Fibroblast of lung (primary cell): ENCODE data around the gene TSPAN9. TPM values are rescaled to one million over a fixed set of nuclear protein-coding genes. Genes with fewer than 3 reads are reported as not detected.

Experiments used
- DNase-seq, 2 donors: peaks; one replicate each; pipeline versions ENCODE4 v3.0.0 to v3.0.0-alpha.2; 2010; ENCODE audit warnings: low read depth in 2 of 2
- H2AFZ ChIP-seq: 2 replicates; pipeline ENCODE4 v1.5.1; 2012; ENCODE audit warnings: low read length, control low read depth, inconsistent platforms
- H3K27ac ChIP-seq: 2 replicates; pipeline ENCODE4 v1.5.1; 2011; ENCODE audit warnings: low read length, control low read depth; ENCODE audit not compliant: insufficient read depth
- H3K27me3 ChIP-seq: 2 replicates; pipeline ENCODE4 v1.5.1; 2011; ENCODE audit warnings: mild to moderate bottlenecking, low read length; ENCODE audit not compliant: control insufficient read depth, insufficient read depth
- H3K36me3 ChIP-seq: 2 replicates; pipeline ENCODE4 v1.5.1; 2011; ENCODE audit warnings: low read length; ENCODE audit not compliant: control insufficient read depth, insufficient read depth
- H3K4me1 ChIP-seq: 2 replicates; pipeline ENCODE4 v1.5.1; 2011; ENCODE audit warnings: low read length; ENCODE audit not compliant: control insufficient read depth, insufficient read depth; ENCODE audit errors: extremely low read depth
- H3K4me2 ChIP-seq: 2 replicates; pipeline ENCODE4 v1.5.1; 2011; ENCODE audit warnings: low read length, control low read depth; ENCODE audit not compliant: insufficient read depth; ENCODE audit errors: extremely low read depth
- H3K4me3 ChIP-seq, 4 experiments: fragments of 200-600 bp in 1 of 4; sonication (generic) in 1 of 4; replicated peaks in 1 of 4; 2 replicates each; pipeline ENCODE4 v1.5.1; 2011 to 2016; ENCODE audit warnings: low read length in 4 of 4, low read depth in 3 of 4, mild to moderate bottlenecking in 3 of 4, control low read depth in 2 of 4, inconsistent platforms in 1 of 4, mixed read lengths in 1 of 4; ENCODE audit not compliant: insufficient read depth in 1 of 4; ENCODE audit errors: control extremely low read depth in 1 of 4
- H3K79me2 ChIP-seq: 2 replicates; pipeline ENCODE4 v1.5.1; 2012; ENCODE audit warnings: mild to moderate bottlenecking, low read length, inconsistent platforms; ENCODE audit not compliant: control insufficient read depth, insufficient read depth
- H3K9ac ChIP-seq: 2 replicates; pipeline ENCODE4 v1.5.1; 2011; ENCODE audit warnings: mild to moderate bottlenecking, low read length, control low read depth; ENCODE audit not compliant: insufficient read depth
- H3K9me3 ChIP-seq: 2 replicates; pipeline ENCODE4 v1.5.1; 2012; ENCODE audit warnings: low read depth, low read length; ENCODE audit not compliant: control insufficient read depth, insufficient read depth
- H4K20me1 ChIP-seq: 2 replicates; pipeline ENCODE4 v1.5.1; 2011; ENCODE audit warnings: low read length; ENCODE audit not compliant: control insufficient read depth, insufficient read depth; ENCODE audit errors: extremely low read depth
- CTCF ChIP-seq, 2 donors: IDR thresholded peaks in 1 of 2; conservative IDR thresholded peaks in 1 of 2; 1 replicate in 1 of 2; 2 replicates in 1 of 2; pipeline ENCODE4 v1.5.1; 2011 to 2012; ENCODE audit warnings: low read length in 2 of 2, control low read depth in 1 of 2, inconsistent platforms in 1 of 2, low read depth in 1 of 2, mild to moderate bottlenecking in 1 of 2
- EZH2 ChIP-seq: IDR thresholded peaks from 2 replicates; pipeline ENCODE4 v1.5.1; 2012; ENCODE audit warnings: low read length, control low read depth, mild to moderate bottlenecking; ENCODE audit errors: missing control alignments
- polyA plus RNA-seq, 2 donors: library from polyadenylated mRNA; depleted of rRNA in 1 of 2; stranded (reverse) in 1 of 2; unstranded in 1 of 2; fragments of >200 nt; gene quantifications; 2 replicates each; pipeline ENCODE4 v1.2.1, GENCODE V29; 2011 to 2012; ENCODE audit warnings: missing spikeins in 1 of 2
- total RNA-seq: library from RNA; depleted of rRNA; stranded (reverse); fragments of >200 nt; gene quantifications from 2 replicates; pipeline ENCODE4 v1.2.1, GENCODE V29; 2014

TSPAN9 gene
- total and polyA plus RNA-seq, 2 donors (not counting 1 experiment from before 2014, with no cell fraction given) = 31.1 to 35.2 TPM

GRCh38 chr12:3147260-3147659 is 70.1 kb downstream of the TSPAN9 start:
- no peak for DNase-seq
- Histone ChIP-seq H3K27ac (no peak overlapping the region), H3K4me2 (no peak overlapping the region), H4K20me1 (no peaks in the 10 kb centered on the region), H3K27me3 (no peaks in the 10 kb centered on the region), H3K79me2 (no peaks in the 10 kb centered on the region), H2AFZ (no peak overlapping the region), H3K36me3 (no peaks in the 10 kb centered on the region), H3K9me3 (no peaks in the 10 kb centered on the region), H3K9ac (no peak overlapping the region), H3K4me3 (no peak overlapping the region), H3K4me1 (peaks cover 8% of the 10 kb centered on the region)
- TF ChIP-seq CTCF (conservative IDR thresholded peaks at IDR 0.05 in 1 of 2, IDR thresholded peaks at IDR 0.05 in 1 of 2; ENCODE audit: low read depth in 1 of 2, low read length in 2 of 2) (no peak), EZH2 (no peak)

- DNase-seq = peak in 1 of 2 donors; percentile 40
- Histone ChIP-seq H3K27ac (no peak overlapping the region), H3K79me2 (no peaks in the 10 kb centered on the region), H2AFZ (no peak overlapping the region), H3K4me1 (peaks cover 8% of the 10 kb centered on the region), H3K4me3 (no peak overlapping the region), H3K9me3 (no peaks in the 10 kb centered on the region), H3K27me3 (no peaks in the 10 kb centered on the region), H3K9ac (no peak overlapping the region), H3K4me2 (no peak overlapping the region), H4K20me1 (no peaks in the 10 kb centered on the region), H3K36me3 (no peaks in the 10 kb centered on the region)
- TF ChIP-seq CTCF (conservative IDR thresholded peaks at IDR 0.05 in 1 of 2, IDR thresholded peaks at IDR 0.05 in 1 of 2; ENCODE audit: low read depth in 1 of 2, low read length in 2 of 2) (no peak), EZH2 (no peak)
Observed at GRCh38 chr12:3148366-3149000, 71.3 kb downstream of the TSPAN9 start.

- no peak for DNase-seq
Observed at GRCh38 chr12:3149515-3150307, 72.5 kb downstream of the TSPAN9 start.

More at GRCh38 chr12:3149515-3150307, 72.5 kb downstream of the TSPAN9 start:
- H2AFZ ChIP-seq = no peak overlapping the region
- H3K27ac ChIP-seq = no peak overlapping the region
- no peaks in the 10 kb centered on the region for H3K79me2 ChIP-seq
- H4K20me1 ChIP-seq = no peaks in the 10 kb centered on the region
- H3K27me3 ChIP-seq = no peaks in the 10 kb centered on the region
- H3K4me2 ChIP-seq = no peak overlapping the region
- no peaks in the 10 kb centered on the region for H3K9me3 ChIP-seq
- H3K4me3 ChIP-seq = no peak overlapping the region
- peaks cover 8% of the 10 kb centered on the region for H3K4me1 ChIP-seq
- H3K9ac ChIP-seq = no peak overlapping the region
- TF ChIP-seq CTCF (conservative IDR thresholded peaks at IDR 0.05 in 1 of 2, IDR thresholded peaks at IDR 0.05 in 1 of 2; ENCODE audit: low read depth in 1 of 2, low read length in 2 of 2) (no peak), EZH2 (no peak)
- H3K36me3 ChIP-seq = no peaks in the 10 kb centered on the region
